ENCODE measurements around the gene KIF2A. TPM values are rescaled to one million over a fixed set of nuclear protein-coding genes. Genes with fewer than 3 reads are reported as not detected.

The KIF2A gene
- total and polyA plus RNA-seq, 2 of the 8 experiments (the other 6 are each of a cell fraction or from before 2014, with no cell fraction given), result 18.4 to 97.1 TPM

DNA sequence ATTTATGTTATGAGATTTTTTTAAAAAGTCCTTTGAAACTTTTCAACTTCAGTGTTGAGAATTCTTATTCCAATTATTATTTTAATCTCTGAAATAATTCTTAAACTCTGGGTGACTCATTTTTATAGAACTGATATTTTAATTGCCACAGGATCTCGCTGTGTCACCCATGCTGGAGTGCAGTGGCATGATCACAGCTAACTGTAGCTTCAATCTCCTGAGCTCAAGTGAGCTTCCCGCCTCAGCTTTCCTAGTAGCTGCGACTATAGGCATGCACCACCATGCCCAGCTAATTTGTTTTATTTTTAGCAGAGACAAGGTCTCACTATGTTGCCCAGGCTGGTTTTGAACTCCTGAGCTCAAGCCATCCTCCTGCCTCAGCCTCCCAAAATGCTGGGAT, 56.7 kb downstream of the KIF2A start:
- H2BK20ac ChIP-seq (ENCODE audit: low read length), result no peak overlapping the region
- no peak overlapping the region for H2AFZ ChIP-seq (ENCODE audit: low read length)
- no peaks in the 10 kb centered on the region for H3K23me2 ChIP-seq (ENCODE audit: low read depth, low read length)
- no peak overlapping the region for H4K8ac ChIP-seq (ENCODE audit: extremely low read depth, insufficient read depth, low read length)
- no peak for DNase-seq (ENCODE audit: low read depth in 1 of 2, low spot score in 2 of 2)
- no peak overlapping the region for H3K4me3 ChIP-seq (ENCODE audit: extremely low read depth in 1 of 4, insufficient read depth in 2 of 4, low read depth in 3 of 4, low read length in 4 of 4)
- H3K36me3 ChIP-seq (ENCODE audit: control insufficient read depth in 2 of 4, insufficient read depth in 4 of 4, low read length in 3 of 4), result peaks cover 7 to 76% (median 28%) of the 10 kb centered on the region in 4 experiments
- no peak overlapping the region for H3K23ac ChIP-seq (ENCODE audit: insufficient read length)
- H3K9me3 ChIP-seq (ENCODE audit: insufficient read depth in 2 of 2, low read depth in 1 of 2, low read length in 1 of 2), result no peaks in the 10 kb centered on the region
- no peak overlapping the region for H3K18ac ChIP-seq (ENCODE audit: extremely low read depth, low read length)
- H4K20me1 ChIP-seq (replicated peaks in 1 of 2; ENCODE audit: control insufficient read depth in 1 of 2, insufficient read depth in 2 of 2, low read length in 2 of 2), result no peaks in the 10 kb centered on the region
- ChIA-PET POLR2A (ENCODE audit: partially characterized antibody) (no interaction called here), CTCF (ENCODE audit: partially characterized antibody) (interaction anchor here (0.8 kb wide), 1 partner anchor 71 kb away, joined by 3 read pairs; no protein-coding TSS in a partner anchor)
- no peaks in the 10 kb centered on the region for H3K4me1 ChIP-seq (replicated peaks in 1 of 4; ENCODE audit: control insufficient read depth in 3 of 4, insufficient read depth in 4 of 4, low read length in 3 of 4)
- no peak overlapping the region for H2BK120ac ChIP-seq (replicated peaks; ENCODE audit: low read depth, low read length)
- no peak overlapping the region for H2BK15ac ChIP-seq (ENCODE audit: low read length)
- no peak overlapping the region for H4K91ac ChIP-seq (replicated peaks; ENCODE audit: insufficient read length, low read length)
- H3K79me1 ChIP-seq (ENCODE audit: low read depth, low read length), result no peaks in the 10 kb centered on the region
- no peak overlapping the region for H2AK5ac ChIP-seq (ENCODE audit: low read depth, low read length)
- no peaks in the 10 kb centered on the region for H3K27me3 ChIP-seq (replicated peaks in 1 of 4; ENCODE audit: control insufficient read depth in 3 of 4, extremely low read depth in 1 of 4, insufficient read depth in 3 of 4, low read length in 3 of 4)
- H3K9ac ChIP-seq (replicated peaks in 1 of 4; ENCODE audit: extremely low read depth in 1 of 4, low read depth in 3 of 4, low read length in 3 of 4), result no peak overlapping the region
- no peak overlapping the region for H3K4ac ChIP-seq (replicated peaks; ENCODE audit: insufficient read length, low read depth, low read length)
- WGBS, 2 experiments (ENCODE audit: extremely low coverage in 1 of 2, insufficient coverage in 1 of 2, insufficient read length in 1 of 2, insufficient replicate concordance in 2 of 2, low coverage in 1 of 2, low lambda C conversion rate in 2 of 2, missing lambda C conversion rate in 1 of 2), result 82% methylated on average over 3 of the region's 3 CpGs; no CpG with 5 or more reads in 1 of the 2 experiments
- no peak overlapping the region for H3K56ac ChIP-seq (replicated peaks; ENCODE audit: insufficient read length, low read depth, low read length)
- no peak overlapping the region for H2BK12ac ChIP-seq (ENCODE audit: low read depth, low read length)
- FAIRE-seq, result no peak
- H3K27ac ChIP-seq (ENCODE audit: low read depth, low read length), result no peak overlapping the region
- H3K79me2 ChIP-seq (ENCODE audit: control insufficient read depth in 1 of 2, insufficient read depth in 2 of 2, low read length in 2 of 2), result no peaks in the 10 kb centered on the region
- no peak overlapping the region for H3K4me2 ChIP-seq (ENCODE audit: insufficient read depth in 1 of 2, low read depth in 2 of 2, low read length in 2 of 2)
- H2BK5ac ChIP-seq (ENCODE audit: low read depth, low read length), result no peak overlapping the region
- H4K5ac ChIP-seq (ENCODE audit: insufficient read length, low read depth, low read length), result no peak overlapping the region
- no peak overlapping the region for H3K14ac ChIP-seq (ENCODE audit: insufficient read length)
- TF ChIP-seq ASH2L (IDR thresholded peaks at IDR 0.05; ENCODE audit: low read length), result no peak
- no peak for TF ChIP-seq SP4 (IDR thresholded peaks at IDR 0.05; ENCODE audit: low read length)
- no peak for TF ChIP-seq TAF7 (optimal IDR thresholded peaks at IDR 0.05; ENCODE audit: borderline replicate concordance, low read depth, low read length)
- TF ChIP-seq EGR1 (IDR thresholded peaks at IDR 0.05; ENCODE audit: borderline replicate concordance, low read depth, low read length), result no peak
- TF ChIP-seq GABPA (IDR thresholded peaks at IDR 0.05; ENCODE audit: borderline replicate concordance, insufficient read depth, low read length), result no peak
- TF ChIP-seq SIRT6 (IDR thresholded peaks at IDR 0.05; ENCODE audit: low read length), result no peak
- no peak for TF ChIP-seq EP300 (IDR thresholded peaks at IDR 0.05; ENCODE audit: borderline replicate concordance in 1 of 2, low read depth in 2 of 2, low read length in 2 of 2)
- TF ChIP-seq RXRA (IDR thresholded peaks at IDR 0.05; ENCODE audit: insufficient read depth, low read depth, low read length), result no peak
- TF ChIP-seq HDAC2 (IDR thresholded peaks at IDR 0.05; ENCODE audit: borderline replicate concordance in 1 of 2, low read depth in 2 of 2, low read length in 2 of 2), result no peak
- TF ChIP-seq HDAC6 (IDR thresholded peaks at IDR 0.05; ENCODE audit: low read depth, low read length), result no peak
- TF ChIP-seq, protein P1, sequence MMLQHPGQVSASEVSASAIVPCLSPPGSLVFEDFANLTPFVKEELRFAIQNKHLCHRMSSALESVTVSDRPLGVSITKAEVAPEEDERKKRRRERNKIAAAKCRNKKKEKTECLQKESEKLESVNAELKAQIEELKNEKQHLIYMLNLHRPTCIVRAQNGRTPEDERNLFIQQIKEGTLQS (IDR thresholded peaks at IDR 0.05; ENCODE audit: insufficient read depth, low read depth, low read length), result no peak
- no peak for TF ChIP-seq CHD1 (IDR thresholded peaks at IDR 0.05; ENCODE audit: low read depth, low read length)

Measured in H1 (cell line).